HG02571 (cell line): ENCODE results near the gene U2AF1L4.
"Not testable (repeated sequence)": the region's sequence is repeated elsewhere in the genome, so short reads cannot be mapped to it uniquely, and the experiment has no call there.

ENCODE experiments used
- ATAC-seq: cut with Tn5 transposase; IDR thresholded peaks from one replicate; pipeline ENCODE4 v1.9.1; 2021; ENCODE audit warnings: mild to moderate bottlenecking, moderate library complexity; ENCODE audit not compliant: unreplicated experiment

Gene U2AF1L4

DNA sequence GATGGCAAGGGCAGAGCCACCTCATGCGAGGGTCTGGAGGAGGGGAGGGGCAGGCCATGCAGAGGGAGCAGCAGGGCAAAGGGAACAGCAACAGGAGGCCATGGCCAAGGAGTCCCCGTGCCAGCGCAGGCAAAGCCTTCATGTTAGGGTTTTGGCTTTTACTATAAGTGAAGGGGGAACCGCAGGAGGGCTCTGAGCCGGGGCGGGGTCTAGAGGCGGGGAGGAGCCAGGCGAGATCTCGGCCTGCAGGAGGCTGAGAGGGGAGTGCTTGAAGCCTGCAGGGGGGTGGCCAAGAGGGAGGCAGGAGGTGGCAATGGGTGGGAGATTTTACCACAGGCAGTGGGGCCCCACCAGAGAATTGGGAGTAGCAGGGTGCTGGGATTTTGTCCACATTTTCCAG, 36.4 kb upstream of the U2AF1L4 start:
- no peak for ATAC-seq

DNA sequence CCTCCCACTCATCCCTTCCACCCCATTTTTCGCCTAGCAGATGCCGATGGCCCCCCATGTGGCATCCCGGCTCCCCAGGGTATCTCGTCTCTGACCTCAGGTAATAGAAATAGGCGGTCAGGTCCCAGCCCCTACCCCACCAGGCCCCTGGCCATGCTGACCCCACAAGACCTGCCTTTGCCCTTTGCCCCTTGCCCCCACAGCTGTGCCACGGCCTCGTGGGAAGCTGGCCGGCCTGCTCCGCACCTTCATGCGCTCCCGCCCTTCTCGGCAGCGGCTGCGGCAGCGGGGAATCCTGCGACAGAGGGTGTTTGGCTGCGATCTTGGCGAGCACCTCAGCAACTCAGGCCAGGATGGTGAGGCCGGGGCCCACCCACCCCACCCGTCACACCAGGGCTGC, 35.5 kb upstream of the U2AF1L4 start:
- ATAC-seq, result no peak

DNA sequence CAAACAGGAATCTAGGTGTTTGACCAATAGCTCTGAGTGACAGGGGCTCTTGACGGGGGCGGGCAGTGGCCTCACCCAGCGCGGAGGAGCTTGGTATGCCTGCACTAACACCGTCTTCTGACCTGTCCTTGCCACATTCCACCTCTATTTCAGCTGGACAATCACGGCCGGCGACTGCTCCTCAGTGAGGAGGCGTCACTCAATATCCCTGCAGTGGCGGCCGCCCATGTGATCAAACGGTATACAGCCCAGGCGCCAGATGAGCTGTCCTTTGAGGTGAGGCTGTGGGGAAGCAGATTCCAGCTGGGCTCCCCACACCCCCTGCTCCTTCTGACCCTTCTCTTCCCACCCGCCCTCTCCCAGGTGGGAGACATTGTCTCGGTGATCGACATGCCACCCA, 34.8 kb upstream of the U2AF1L4 start:
- no peak for ATAC-seq

DNA sequence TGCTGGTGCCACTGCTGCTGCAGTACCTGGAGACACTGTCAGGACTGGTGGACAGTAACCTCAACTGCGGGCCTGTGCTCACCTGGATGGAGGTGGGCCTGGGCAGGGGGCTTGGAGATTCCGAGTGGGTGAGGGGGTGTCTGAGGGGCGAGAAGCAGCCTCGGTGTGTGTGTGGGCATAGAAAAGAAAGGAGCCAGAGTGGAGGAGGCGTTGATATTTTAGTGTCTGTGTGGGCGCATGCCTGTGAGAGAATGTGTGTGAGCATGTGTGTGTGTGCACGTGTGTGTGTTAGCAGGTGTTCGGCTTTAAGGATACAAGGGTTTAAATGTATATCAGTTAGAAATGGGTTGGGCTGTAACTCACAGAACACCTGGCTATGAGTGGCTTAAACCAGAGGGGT, 33.8 kb upstream of the U2AF1L4 start:
- ATAC-seq, result no peak

DNA sequence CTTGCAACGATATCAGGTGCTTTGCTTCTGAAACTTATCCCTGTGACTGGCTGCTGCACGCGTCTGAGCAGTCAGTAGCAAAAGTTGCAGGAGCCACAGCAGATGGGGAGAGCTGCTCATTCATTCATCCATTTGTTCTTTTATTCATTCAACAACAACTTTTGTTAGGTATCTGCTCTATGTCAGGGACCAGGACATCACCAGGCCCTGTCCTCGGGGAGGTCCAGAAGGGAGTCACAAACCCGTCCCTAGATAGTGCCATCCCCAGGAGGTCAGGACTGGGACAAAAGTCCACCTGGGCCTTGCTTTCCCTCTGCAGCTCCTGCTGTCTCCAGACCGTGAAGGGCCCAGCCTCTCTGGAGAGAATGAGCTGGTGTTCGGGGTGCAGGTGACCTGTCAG, 32.7 kb upstream of the U2AF1L4 start:
- ATAC-seq, result no peak

DNA sequence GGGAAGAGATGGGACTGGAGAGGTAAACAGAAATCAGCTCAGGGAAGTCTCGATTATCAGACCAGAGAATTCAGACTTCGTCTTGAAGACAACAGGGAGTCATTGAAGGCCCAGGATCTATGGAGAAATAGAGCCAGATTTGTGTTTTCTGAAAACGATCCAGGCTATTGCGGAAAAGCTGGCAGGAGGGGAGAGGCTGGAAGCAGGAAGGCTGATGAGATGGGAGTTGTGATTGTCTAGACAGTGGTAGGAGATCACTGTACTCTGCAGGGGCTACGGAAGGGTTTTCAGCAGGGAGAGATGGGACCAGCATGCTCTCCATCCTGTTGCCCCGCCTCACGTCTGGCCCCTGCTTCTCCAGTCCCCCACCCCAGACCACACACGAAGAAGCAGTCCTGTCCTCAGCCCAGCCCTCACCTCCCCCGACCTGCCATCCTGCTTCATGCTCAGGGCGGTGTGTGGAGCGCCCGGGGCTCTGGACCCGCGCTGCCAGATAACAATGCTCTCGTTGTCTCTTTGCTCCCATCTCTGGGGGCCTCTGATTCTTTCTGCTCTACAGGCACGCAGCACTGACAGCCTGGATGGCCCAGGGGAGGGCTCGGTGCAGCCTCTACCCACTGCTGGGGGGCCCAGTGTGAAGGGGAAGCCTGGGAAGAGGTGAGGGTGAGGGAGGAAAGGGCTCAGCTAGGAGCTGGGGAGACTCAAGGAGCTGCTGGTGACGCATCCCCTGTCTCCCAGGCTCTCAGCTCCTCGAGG, 32.0 kb upstream of the U2AF1L4 start:
- ATAC-seq, result no peak

DNA sequence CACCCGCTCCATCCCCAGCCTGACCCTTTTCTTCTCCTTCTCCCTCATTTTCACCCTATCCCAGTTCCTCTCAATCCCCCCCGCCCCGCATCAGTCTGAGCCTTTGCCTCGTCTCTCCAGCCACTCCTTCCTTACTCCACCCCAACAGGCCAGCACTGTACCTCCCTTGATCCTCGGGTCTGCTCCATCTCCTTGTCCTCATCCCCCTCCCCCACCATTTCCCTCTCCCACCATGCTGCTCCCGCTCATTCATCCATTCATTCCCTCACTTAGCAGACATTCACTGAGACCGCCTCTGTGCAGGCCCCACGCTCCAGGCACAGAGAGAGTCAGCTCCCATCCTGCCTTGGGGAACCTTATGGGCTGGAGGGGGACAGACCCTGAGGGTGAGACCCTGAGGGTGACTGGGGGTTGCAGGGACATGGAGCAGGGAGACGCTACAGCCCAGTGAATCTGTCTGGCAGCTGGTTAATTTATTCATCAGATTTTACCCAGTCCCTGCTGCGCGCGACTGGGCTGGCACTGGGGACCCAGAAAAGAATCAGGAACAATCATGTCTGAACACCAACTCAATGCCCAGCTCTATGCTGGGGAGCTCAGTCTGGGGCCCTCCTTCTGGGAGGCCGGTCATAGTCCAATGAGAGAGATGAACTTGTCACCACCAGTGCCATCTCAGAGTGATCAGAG, 31.0 kb upstream of the U2AF1L4 start:
- ATAC-seq, result no peak

DNA sequence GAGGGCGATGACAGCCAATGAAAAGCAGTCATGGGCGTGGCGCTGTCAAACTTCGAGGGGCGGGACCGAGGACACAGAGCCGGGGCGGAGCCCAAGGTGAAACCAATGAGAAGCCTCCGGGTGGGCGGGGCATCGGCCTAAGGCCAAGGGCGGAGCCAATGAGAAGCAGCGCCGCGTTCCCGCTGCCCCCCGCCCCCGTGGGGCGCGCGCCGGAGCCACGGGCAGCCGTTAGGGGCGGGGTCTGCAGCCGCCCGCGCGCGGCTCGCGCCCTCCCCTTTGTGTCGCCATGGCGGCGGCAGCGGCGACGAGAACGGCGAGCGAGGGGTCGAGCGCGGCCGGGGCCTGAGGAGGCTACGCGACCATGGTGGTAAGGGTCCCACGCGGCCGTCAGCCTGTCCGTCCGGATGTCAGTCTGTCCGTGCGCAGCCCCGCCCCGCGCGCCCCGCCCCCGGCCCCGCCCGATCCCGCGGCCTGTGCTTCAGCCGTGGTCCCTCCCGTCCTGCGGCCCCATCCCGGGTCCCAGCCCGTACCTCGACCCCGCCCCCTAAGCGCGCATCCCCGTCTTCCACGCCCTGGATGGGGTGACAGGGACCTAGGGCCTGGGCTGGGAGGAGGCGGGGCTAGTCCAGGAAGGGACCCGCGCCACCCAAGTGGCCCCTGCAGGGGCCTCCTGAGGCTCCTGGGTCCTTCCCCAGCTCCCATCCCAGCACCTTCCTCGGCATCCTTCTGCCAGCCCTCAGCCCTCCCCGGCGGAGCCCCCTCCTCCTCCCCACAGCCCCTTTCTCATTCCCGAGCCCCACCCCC, 30.3 kb upstream of the U2AF1L4 start, which contains the start of gene ARHGAP33:
TSS of gene ARHGAP33 (plus strand) at position 267 of the 804 bp plus-strand sequence. CDS start at position 362, 95 bp downstream.
- peak; percentile 87 for ATAC-seq

DNA sequence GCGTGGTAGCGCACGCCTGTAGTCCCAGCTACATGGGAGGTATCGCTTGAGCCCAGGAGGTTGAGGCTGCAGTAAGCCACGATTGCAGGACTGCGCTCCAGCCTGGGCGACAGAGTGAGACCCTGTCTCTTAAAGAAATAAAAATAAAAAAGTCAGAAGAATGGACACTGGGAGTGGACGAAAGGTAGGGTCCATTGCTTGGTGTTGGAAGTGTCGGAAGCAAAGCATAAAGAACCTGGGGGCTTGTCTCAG, 29.8 kb upstream of the U2AF1L4 start:
- no peak for ATAC-seq

DNA sequence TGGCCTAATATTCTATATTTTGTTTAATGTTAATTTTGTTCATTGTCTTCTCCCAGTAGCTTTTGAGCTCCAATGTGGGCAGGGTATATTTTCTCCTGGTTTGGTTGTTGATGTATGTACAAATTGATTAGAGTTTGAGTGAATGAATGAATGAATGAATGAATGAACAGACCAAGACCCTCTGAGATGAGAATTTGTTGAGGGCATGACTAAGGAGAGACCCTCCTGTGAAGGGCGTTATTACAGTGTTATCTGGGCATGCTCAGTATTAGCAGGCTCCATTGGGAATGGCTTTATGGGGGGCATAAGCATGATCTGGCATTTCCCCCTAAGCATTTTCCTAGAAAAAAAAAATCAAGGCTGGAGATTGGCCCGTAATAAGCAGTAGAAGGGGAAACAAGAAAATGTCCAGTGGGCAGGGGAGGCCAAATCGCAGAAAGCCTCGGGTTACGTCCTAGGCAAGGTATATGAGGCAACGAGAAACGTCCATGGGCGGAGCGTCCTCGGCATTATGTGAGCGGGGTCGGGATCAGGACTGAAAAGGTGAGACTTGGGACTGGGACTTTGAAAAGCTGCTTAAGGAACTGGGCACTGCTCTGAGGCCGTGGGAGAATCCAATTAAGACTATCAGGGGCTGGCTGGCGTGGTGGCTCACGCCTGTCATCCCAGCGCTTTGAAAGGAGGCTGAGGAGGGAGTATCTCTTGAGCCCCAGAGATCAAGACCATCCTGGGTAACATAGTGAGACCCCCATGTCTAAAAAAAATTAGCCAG, 29.2 kb upstream of the U2AF1L4 start:
- no peak for ATAC-seq

DNA sequence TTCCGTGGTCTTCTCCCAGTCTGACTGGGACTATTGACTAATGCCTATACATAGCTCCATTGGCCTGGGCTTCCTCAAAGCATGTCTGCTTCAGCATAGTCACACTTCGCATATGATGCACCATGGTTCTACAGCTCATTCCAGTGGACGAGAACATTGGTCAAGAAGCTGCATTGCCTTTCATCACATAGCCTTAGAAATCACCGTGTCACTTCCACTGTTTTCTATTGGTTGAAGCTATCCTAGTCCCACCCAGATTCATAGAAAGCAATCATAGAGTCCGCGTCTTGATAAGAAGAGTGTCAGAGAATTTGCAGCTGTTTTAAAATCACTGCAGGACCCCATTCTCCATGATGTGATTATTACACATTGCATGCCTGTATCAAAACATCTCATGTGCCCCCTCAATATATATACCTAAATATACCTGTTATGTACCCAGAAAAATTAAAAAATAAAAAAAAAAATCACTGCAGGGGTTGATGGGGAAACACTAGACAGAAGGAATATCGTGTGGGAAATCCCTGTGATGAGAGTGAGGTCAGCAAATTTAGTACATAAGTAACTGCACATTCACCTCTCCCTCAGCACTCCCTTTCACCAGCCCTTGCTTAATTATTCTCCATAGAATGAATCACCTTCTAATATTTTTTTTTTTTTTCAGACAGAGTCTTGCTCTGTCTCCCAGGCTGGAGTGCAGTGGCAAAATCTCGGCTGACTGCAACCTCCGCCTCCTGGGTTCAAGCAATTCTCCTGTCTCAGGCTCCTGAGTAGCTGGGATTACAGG, 28.0 kb upstream of the U2AF1L4 start:
- ATAC-seq, result no peak

DNA sequence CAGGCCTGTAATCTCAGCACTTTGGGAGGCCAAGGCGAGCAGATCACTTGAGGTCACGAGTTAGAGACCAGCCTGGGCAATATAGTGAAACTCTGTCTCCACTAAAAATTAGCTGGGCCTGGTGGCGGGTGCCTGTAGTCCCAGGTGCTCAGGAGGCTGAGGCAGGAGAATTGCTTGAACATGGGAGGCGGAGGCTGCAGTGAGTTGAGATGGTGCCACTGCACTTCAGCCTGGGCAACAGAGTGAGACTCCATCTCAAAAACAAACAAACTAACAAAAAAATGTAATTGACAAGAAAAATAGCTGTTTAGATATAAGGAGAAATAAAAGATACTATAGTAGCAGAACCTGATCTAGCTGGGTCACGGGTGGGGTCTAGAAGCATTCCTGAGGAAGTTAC, 27.1 kb upstream of the U2AF1L4 start:
- ATAC-seq, result not testable (repeated sequence)

DNA sequence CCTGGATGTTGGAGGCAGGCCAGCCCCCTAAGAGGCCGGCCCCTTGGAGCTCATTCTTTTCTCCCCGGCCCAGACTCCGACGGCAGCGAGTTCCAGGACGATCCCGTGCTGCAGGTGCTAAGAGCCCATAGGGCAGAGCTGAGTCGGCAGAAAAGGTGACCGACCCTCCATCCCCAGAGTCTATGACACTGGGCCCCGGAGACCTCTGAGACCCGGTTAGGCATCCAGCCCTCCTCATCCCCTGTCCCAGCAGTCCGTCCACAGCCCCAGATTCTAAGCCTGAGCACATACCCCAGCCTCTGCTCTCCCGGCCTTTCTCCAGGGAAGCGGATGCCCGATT, 22.8 kb upstream of the U2AF1L4 start:
- ATAC-seq, result no peak

DNA sequence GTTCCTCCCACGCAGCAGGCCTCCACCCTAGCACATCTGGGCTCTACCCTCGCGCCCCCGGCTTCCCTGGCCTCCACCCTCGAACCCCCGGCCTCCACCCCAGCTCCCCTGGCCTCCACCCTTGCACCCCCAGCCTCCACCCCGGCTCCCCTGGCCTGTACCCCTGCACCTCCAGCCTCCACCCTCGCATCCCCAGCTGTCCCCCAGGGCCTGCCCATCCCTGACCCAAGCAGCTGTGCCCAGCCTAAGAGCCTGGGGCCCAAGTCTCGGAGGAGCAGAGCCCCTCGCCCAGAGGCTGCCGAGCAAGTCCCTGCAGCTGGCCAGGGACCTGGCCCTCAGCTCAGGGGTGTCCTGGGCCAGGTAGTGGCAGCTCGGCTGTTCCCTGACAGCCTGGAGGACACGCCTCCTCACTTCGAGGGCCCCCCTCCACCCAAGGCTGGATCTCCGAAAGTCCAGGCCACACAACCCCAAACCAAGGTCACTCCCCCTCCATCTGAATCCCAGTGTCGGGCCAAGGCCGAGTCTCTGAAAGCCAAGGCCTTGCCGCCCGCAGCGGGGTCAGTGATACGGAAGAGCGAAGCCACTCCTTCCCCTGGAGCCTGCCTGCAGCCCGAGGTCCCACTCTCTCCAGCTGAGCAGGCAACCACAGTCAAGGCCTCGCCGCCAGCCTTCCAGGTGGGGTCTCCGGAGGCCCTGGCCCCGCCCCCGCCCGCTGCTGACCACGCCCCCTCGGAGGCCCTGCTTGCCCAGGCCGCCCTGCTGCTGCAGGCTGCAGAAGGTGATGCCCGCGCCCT, 22.3 kb upstream of the U2AF1L4 start:
- no peak for ATAC-seq

DNA sequence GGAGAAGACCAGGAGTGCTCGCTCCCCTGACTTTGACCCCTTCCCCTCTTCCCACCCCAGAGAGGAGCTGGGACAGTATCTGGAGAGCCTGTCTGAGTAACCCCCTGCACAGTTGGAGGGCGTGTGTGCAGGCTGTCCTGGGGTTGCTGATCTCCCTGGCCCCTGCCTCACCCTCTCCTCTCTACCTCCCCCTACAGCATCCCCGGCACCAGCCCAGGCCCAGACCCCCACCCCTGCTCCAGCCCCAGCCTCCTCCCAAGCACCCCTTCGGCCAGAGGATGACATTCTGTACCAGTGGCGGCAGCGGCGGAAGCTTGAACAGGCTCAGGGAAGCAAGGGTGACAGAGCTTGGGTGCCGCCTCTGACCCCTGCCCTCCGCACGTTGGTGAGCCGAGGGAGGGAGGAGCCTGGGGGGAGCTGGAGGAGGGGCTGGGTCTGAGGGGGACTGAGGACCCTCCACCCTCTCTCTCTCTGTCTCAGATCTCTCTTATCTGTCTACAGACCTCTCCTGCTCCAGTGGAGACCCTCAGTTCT, 21.4 kb upstream of the U2AF1L4 start:
- no peak for ATAC-seq

DNA sequence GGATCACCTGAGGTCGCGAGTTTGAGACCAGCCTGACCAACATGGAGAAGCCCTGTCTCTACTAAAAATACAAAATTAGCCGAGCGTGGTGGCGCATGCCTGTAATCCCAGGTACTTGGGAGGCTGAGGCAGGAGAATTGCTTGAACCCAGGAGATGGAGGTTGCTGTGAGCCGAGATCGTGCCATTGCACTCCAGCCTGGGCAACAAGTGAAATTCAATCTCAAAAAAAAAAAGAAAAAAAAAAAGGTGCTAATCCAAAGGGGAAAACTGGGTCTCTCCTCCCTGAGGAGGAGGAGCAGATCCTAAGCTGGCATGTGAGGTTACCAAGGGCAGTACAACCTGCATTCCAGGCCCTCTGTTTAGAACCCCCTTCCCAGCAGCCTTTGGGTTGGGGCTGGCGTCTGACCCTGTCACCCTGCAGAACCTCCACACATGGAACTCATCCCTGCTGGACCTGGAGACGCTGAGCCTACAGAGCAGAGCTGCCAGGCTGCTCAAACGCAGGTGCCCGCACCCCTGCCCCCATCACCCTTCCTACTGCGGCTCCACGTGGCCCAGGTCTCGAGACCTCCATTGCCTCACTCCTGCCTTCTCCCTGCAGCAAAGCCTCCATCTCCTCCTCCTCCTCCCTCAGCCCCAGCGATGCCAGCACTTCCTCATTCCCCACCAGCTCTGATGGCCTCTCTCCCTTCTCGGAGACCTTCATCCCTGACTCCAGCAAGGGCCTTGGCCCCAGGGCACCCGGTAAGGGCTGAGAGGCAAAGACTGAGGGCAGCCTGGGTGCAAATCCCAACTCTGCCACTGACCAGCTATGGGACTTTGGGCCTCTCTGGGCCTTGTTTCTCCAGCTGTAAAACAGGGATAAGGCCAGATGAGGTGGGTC, 19.5 kb upstream of the U2AF1L4 start:
- no peak for ATAC-seq

DNA sequence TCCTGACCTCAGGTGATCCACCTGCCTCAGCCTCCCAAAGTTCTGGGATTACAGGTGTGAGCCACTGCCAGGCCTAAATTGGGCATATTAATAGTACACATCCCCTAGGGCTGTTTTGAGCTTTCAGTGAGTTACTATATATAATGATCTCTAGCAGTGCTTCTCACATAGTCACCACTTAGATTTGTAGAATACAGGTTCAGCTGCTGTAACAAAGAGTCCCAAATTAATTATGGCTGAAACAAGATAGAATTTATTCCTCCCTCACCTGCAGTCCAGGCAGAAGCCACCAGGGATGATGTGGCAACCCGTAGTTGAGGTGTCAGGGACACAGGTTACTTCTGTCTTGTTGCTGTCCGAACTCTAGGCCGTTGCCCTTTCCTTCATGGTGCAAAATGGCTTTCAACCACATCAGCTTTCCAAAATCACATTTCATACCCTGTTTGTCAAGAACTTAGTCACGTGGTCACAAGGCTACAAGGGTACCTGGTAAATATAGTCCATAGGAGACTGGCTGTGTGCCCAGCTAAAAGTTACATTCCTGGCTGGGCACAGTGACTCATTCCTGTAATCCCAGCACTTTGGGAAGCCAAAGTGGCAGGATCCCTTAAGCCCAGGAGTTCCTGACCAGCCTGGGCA, 15.6 kb upstream of the U2AF1L4 start:
- no peak for ATAC-seq

DNA sequence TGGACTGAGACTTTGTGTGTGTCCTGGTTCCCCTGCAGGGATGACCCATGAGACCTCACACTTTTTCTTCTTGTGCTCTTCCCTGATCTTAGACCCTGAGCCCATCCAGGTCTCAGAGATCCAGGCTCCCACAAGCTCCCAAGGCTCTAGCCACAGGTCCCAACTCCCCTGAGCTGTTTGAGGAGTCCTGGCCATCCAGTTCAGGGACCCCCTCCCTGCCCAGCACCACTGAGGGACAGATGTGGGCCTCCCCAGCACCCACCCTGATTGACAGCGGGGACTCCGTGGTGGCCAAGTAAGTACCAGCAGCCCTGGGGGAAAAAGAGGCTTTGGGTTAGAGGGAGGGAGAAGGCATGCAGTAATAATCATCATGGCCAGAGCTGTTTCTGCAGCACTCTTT, 14.5 kb upstream of the U2AF1L4 start:
- no peak for ATAC-seq
